HCT116 (cell line): ENCODE results near the gene PRSS56. TPM values are rescaled to one million over a fixed set of nuclear protein-coding genes. Genes with fewer than 3 reads are reported as not detected.

Source experiments
- ATAC-seq: fragments of 200-7000 bp; cut with Tn5 transposase; 2 replicates; pipeline ENCODE4 v1.9.1; 2020; ENCODE audit warnings: mild to moderate bottlenecking, moderate library complexity
- BruUV-seq: library from RNA; stranded (reverse); fragments of 400-500 nt; replicated peaks from 2 replicates; lab custom pipeline; 2021; lab: Mats Ljungman, UMichigan
- CTCF ChIA-PET: fragments of 300-600 bp; sonication (Branson Sonifier 250); formaldehyde crosslinking; loops from one replicate; lab custom pipeline; 2021; ENCODE audit warnings: antibody characterized with exemption; lab: Charles Lee
- POLR2A ChIA-PET: fragments of 300-600, 350-600 bp; sonication (Branson Sonifier 250); formaldehyde crosslinking; loops from one replicate; lab custom pipeline; 2021; ENCODE audit warnings: antibody characterized with exemption; lab: Charles Lee
- RAD21 ChIA-PET, 2 experiments: fragments of 300-600 bp; sonication (Branson Sonifier 250); formaldehyde crosslinking; loops; one replicate each; lab custom pipeline; 2023; ENCODE audit warnings: low total read pairs in 2 of 2; ENCODE audit not compliant: uncharacterized antibody in 2 of 2, unreplicated experiment in 2 of 2, low non-redundant PET in 1 of 2; lab: Charles Lee
- DNase-seq: peaks from one replicate; pipeline ENCODE4 v3.0.0-alpha.2; 2010; ENCODE audit warnings: low read depth, low spot score
- H2AFZ ChIP-seq: fragments of 200-600 bp; shearing (Covaris generic), sonication (generic); 2 replicates; pipeline ENCODE4 v1.6.1; 2017; ENCODE audit warnings: low read depth, mixed run types, mixed read lengths, antibody characterized with exemption, low read length; ENCODE audit not compliant: poor library complexity, severe bottlenecking
- H3K27ac ChIP-seq: 2 replicates; pipeline ENCODE4 v1.5.1; 2012; ENCODE audit warnings: low read depth, low read length
- H3K27me3 ChIP-seq: fragments of 200-600 bp; sonication (generic); 2 replicates; pipeline ENCODE4 v1.6.1; 2016; ENCODE audit warnings: mixed run types, low read length, mixed read lengths; ENCODE audit not compliant: insufficient read depth
- H3K36me3 ChIP-seq, 2 experiments: fragments of 200-500 bp in 1 of 2; fragments of 200-600 bp in 1 of 2; sonication (Bioruptor generic) in 1 of 2; sonication (generic) in 1 of 2; 2 replicates each; pipeline versions ENCODE4 v1.5.1 to v1.6.1; 2014 to 2016; ENCODE audit warnings: low read length in 2 of 2, inconsistent platforms in 1 of 2, mixed read lengths in 1 of 2, mixed run types in 1 of 2; ENCODE audit not compliant: insufficient read depth in 2 of 2, control insufficient read depth in 1 of 2
- H3K4me1 ChIP-seq, 2 experiments: fragments of 200-600 bp in 1 of 2; sonication (generic) in 1 of 2; 2 replicates each; pipeline versions ENCODE4 v1.5.1 to v1.6.1; 2012 to 2017; ENCODE audit warnings: low read length in 2 of 2, inconsistent platforms in 1 of 2, mild to moderate bottlenecking in 1 of 2, mixed read lengths in 1 of 2, mixed run types in 1 of 2, moderate library complexity in 1 of 2; ENCODE audit not compliant: insufficient read depth in 2 of 2, control insufficient read depth in 1 of 2
- H3K4me2 ChIP-seq: fragments of 200-600 bp; sonication (generic); 2 replicates; pipeline ENCODE4 v1.6.1; 2017; ENCODE audit warnings: mixed run types, low read length, mixed read lengths
- H3K4me3 ChIP-seq, 2 experiments: fragments of 200-600 bp in 1 of 2; sonication (generic) in 1 of 2; replicated peaks in 1 of 2; 2 replicates each; pipeline ENCODE4 v1.5.1; 2011 to 2016; ENCODE audit warnings: low read length in 2 of 2, control low read depth in 1 of 2, low read depth in 1 of 2, mild to moderate bottlenecking in 1 of 2, mixed read lengths in 1 of 2, mixed run types in 1 of 2
- H3K79me2 ChIP-seq: fragments of 200-600 bp; sonication (generic); 2 replicates; pipeline ENCODE4 v1.6.1; 2017; ENCODE audit warnings: mild to moderate bottlenecking, mixed run types, low read length, moderate library complexity, mixed read lengths; ENCODE audit not compliant: insufficient read depth
- H3K9ac ChIP-seq: fragments of 200-600 bp; sonication (generic); 2 replicates; pipeline ENCODE4 v1.6.1; 2016; ENCODE audit warnings: low read length, mixed read lengths
- H3K9me2 ChIP-seq: fragments of 200-600 bp; sonication (generic), shearing (Covaris generic); 2 replicates; pipeline ENCODE4 v1.6.1; 2017; ENCODE audit warnings: mixed run types, mild to moderate bottlenecking, moderate library complexity; ENCODE audit not compliant: insufficient read depth
- H3K9me3 ChIP-seq, 2 experiments: fragments of 200-500 bp in 1 of 2; fragments of 200-600 bp in 1 of 2; sonication (Bioruptor generic) in 1 of 2; sonication (generic) in 1 of 2; 2 replicates each; pipeline ENCODE4 v1.6.1; 2014 to 2017; ENCODE audit warnings: low read length in 2 of 2, mixed read lengths in 2 of 2, inconsistent platforms in 1 of 2, low read depth in 1 of 2, mild to moderate bottlenecking in 1 of 2, mixed run types in 1 of 2, moderate library complexity in 1 of 2; ENCODE audit not compliant: control insufficient read depth in 1 of 2, insufficient read depth in 1 of 2
- H4K20me1 ChIP-seq: fragments of 200-600 bp; sonication (generic), shearing (Covaris generic); 2 replicates; pipeline ENCODE4 v1.6.1; 2017; ENCODE audit warnings: mixed run types, mild to moderate bottlenecking, moderate library complexity; ENCODE audit not compliant: insufficient read depth
- ATF3 ChIP-seq: IDR thresholded peaks from 2 replicates; pipeline ENCODE4 v1.6.1; 2012
- CEBPB ChIP-seq: IDR thresholded peaks from 2 replicates; pipeline ENCODE4 v1.6.1; 2012; ENCODE audit warnings: low read depth
- CTCF ChIP-seq, 3 experiments: fragments of 200-600 bp in 1 of 3; sonication (generic) in 1 of 3; IDR thresholded peaks in 2 of 3; conservative IDR thresholded peaks in 1 of 3; 2 replicates each; pipeline ENCODE4 v1.5.1; 2012 to 2017; ENCODE audit warnings: low read depth in 2 of 3, low read length in 2 of 3, antibody characterized with exemption in 1 of 3, borderline replicate concordance in 1 of 3, control low read depth in 1 of 3, mild to moderate bottlenecking in 1 of 3, mixed read lengths in 1 of 3, mixed run types in 1 of 3, moderate library complexity in 1 of 3; ENCODE audit not compliant: insufficient read depth in 1 of 3
- ELF1 ChIP-seq: IDR thresholded peaks from 2 replicates; pipeline ENCODE4 v1.6.1; 2012; ENCODE audit warnings: low read depth, borderline replicate concordance
- EZH2 ChIP-seq: fragments of 200-600 bp; sonication (generic); IDR thresholded peaks from 2 replicates; pipeline ENCODE4 v1.6.1; 2017; ENCODE audit warnings: antibody characterized with exemption, mixed run types
- JUND ChIP-seq: IDR thresholded peaks from 2 replicates; pipeline ENCODE4 v1.6.1; 2012
- POLR2A ChIP-seq: IDR thresholded peaks from 2 replicates; pipeline ENCODE4 v1.7.0; 2011; ENCODE audit warnings: borderline replicate concordance; ENCODE audit not compliant: insufficient read depth, insufficient read length; ENCODE audit errors: extremely low read depth
- POLR2AphosphoS5 ChIP-seq: IDR thresholded peaks from 2 replicates; pipeline ENCODE4 v1.6.1; 2011; ENCODE audit warnings: mild to moderate bottlenecking, low read depth, low read length, moderate library complexity
- REST ChIP-seq: IDR thresholded peaks from 2 replicates; pipeline ENCODE4 v1.6.1; 2012; ENCODE audit warnings: low read depth
- SIN3A ChIP-seq: IDR thresholded peaks from 2 replicates; pipeline ENCODE4 v1.6.1; 2012; ENCODE audit warnings: low read depth
- SP1 ChIP-seq: IDR thresholded peaks from 2 replicates; pipeline ENCODE4 v1.6.1; 2012; ENCODE audit warnings: low read depth
- SRF ChIP-seq: IDR thresholded peaks from 2 replicates; pipeline ENCODE4 v1.6.1; 2012; ENCODE audit warnings: low read depth
- TCF7L2 ChIP-seq: IDR thresholded peaks from 2 replicates; pipeline ENCODE4 v1.7.0; 2011; ENCODE audit warnings: borderline replicate concordance, inconsistent platforms; ENCODE audit not compliant: insufficient read depth, insufficient read length; ENCODE audit errors: extremely low read depth
- YY1 ChIP-seq: IDR thresholded peaks from 2 replicates; pipeline ENCODE4 v1.6.1; 2011; ENCODE audit warnings: low read length, low read depth, moderate library complexity, mild to moderate bottlenecking; ENCODE audit not compliant: insufficient replicate concordance; ENCODE audit errors: extremely low read depth
- ZBTB33 ChIP-seq: IDR thresholded peaks from 2 replicates; pipeline ENCODE4 v1.6.1; 2011; ENCODE audit warnings: mild to moderate bottlenecking, low read length, moderate library complexity; ENCODE audit not compliant: insufficient replicate concordance; ENCODE audit errors: extremely low read depth
- ZNF274 ChIP-seq: fragments of 200-500 bp; sonication (Bioruptor generic); IDR thresholded peaks from 2 replicates; pipeline ENCODE4 v1.6.1; 2014; ENCODE audit warnings: mild to moderate bottlenecking, low read depth, low read length, inconsistent platforms
- intact Hi-C: fragments of 100-400 bp; cut with micrococcal nuclease; formaldehyde crosslinking; loops from 2 replicates; pipeline ENCODE4 v1.10.0; 2022
- total RNA-seq: library from RNA; stranded (reverse); gene quantifications from one replicate; pipeline ENCODE4 v1.2.1, GENCODE V29; 2021; ENCODE audit not compliant: unreplicated experiment

Gene PRSS56
- total RNA-seq, 1 experiment from 2014 or later: not detected

- POLR2A ChIA-PET: no interaction called here
- H3K27me3 ChIP-seq: peaks cover 18% of the 10 kb centered on the region; the same call in 1 of the 2 replicates
- H3K4me2 ChIP-seq: no peak overlapping the region
- DNase-seq: no peak
- H3K4me3 ChIP-seq: no peak overlapping the region
- no peak overlapping the region for H3K27ac ChIP-seq
- H3K4me1 ChIP-seq: no peaks in the 10 kb centered on the region
- no peak overlapping the region for H2AFZ ChIP-seq
- RAD21 ChIA-PET: no interaction called here
- H4K20me1 ChIP-seq: no peaks in the 10 kb centered on the region
- no peak for TF ChIP-seq CEBPB
- no peak for TF ChIP-seq SRF
- TF ChIP-seq ZBTB33: no peak
- TF ChIP-seq POLR2AphosphoS5: no peak
- TF ChIP-seq SP1: no peak
- TF ChIP-seq REST: no peak
- TF ChIP-seq EZH2: no peak
- no peak for TF ChIP-seq TCF7L2
- no peak for TF ChIP-seq POLR2A
- no peak for TF ChIP-seq ATF3
- no peak for TF ChIP-seq JUND
- TF ChIP-seq CTCF (IDR thresholded peaks at IDR 0.05 in 2 of 3, conservative IDR thresholded peaks at IDR 0.05 in 1 of 3; ENCODE audit: borderline replicate concordance in 1 of 3, insufficient read depth in 1 of 3, low read depth in 2 of 3, low read length in 2 of 3): no peak
- TF ChIP-seq ELF1: no peak
- TF ChIP-seq ZNF274: no peak
- TF ChIP-seq SIN3A: no peak
- no peak for TF ChIP-seq YY1
- intact Hi-C loops: no loop called here
- H3K36me3 ChIP-seq: no peaks in the 10 kb centered on the region
- H3K9me3 ChIP-seq: no peaks in the 10 kb centered on the region
- BruUV-seq: no TSS peak
- no peak overlapping the region for H3K9ac ChIP-seq
- no peaks in the 10 kb centered on the region for H3K9me2 ChIP-seq
- CTCF ChIA-PET: no interaction called here
- ATAC-seq: no peak
- no peaks in the 10 kb centered on the region for H3K79me2 ChIP-seq
Measured at GRCh38 chr2:232476045-232476444, 44.1 kb upstream of the PRSS56 start.
